Upper lobe of left lung (tissue), 4 donors: ENCODE data around the gene UBL7.
"Not testable (repeated sequence)": the region's sequence is repeated elsewhere in the genome, so short reads cannot be mapped to it uniquely, and the experiment has no call there.

ENCODE experiments used
- CTCF ChIP-seq, 6 experiments: fragments of 450-650 bp in 4 of 6; fragments of 200-600 bp in 2 of 6; sonication (generic) in 2 of 6; IDR thresholded peaks; one replicate each; pipeline ENCODE4 v1.5.1; 2016 to 2019; ENCODE audit warnings: antibody characterized with exemption in 6 of 6
- EP300 ChIP-seq, 4 donors: sonication (generic); formaldehyde crosslinking; IDR thresholded peaks; one replicate each; pipeline ENCODE4 v1.5.1; 2017; ENCODE audit warnings: antibody characterized with exemption in 4 of 4, control low read depth in 2 of 4
- POLR2A ChIP-seq, 4 donors: fragments of 450-650 bp; IDR thresholded peaks; one replicate each; pipeline ENCODE4 v1.5.1; 2016 to 2017; ENCODE audit warnings: antibody characterized with exemption in 4 of 4, mild to moderate bottlenecking in 2 of 4
- POLR2AphosphoS5 ChIP-seq, 2 donors: sonication (generic); formaldehyde crosslinking; IDR thresholded peaks; one replicate each; pipeline ENCODE4 v1.5.1; 2017; ENCODE audit warnings: antibody characterized with exemption in 2 of 2

- TF ChIP-seq POLR2AphosphoS5, CTCF, EP300, POLR2A (IDR thresholded peaks at IDR 0.05): not testable (repeated sequence)
Observed at GRCh38 chr15:74457036-74457435, 3.9 kb downstream of the UBL7 start.
